Measurements from ENCODE around the gene FAM53B.

FAM53B gene

DNA sequence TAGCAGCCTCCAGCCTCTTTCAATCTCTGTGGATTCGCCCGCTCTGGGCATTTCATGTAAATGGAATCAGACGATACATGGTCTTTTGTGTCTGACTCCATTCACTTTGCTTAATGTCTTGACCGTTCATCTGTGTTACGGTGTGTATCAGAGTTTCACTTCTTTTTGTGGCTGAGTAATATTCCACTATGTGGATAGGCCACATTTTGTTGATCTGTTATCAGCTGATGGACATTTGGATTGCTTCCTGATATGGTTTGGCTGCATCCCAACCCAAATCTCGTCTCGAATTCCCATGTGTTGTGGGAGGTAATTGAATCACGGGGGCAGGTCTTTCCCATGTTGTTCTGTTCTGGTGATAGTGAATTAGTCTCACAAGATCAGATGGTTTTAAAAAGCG lies 173.5 kb downstream of the FAM53B start:
- in situ Hi-C loops (cut with HindIII; ENCODE audit: low sequenced_read_pairs) = no loop called here

DNA sequence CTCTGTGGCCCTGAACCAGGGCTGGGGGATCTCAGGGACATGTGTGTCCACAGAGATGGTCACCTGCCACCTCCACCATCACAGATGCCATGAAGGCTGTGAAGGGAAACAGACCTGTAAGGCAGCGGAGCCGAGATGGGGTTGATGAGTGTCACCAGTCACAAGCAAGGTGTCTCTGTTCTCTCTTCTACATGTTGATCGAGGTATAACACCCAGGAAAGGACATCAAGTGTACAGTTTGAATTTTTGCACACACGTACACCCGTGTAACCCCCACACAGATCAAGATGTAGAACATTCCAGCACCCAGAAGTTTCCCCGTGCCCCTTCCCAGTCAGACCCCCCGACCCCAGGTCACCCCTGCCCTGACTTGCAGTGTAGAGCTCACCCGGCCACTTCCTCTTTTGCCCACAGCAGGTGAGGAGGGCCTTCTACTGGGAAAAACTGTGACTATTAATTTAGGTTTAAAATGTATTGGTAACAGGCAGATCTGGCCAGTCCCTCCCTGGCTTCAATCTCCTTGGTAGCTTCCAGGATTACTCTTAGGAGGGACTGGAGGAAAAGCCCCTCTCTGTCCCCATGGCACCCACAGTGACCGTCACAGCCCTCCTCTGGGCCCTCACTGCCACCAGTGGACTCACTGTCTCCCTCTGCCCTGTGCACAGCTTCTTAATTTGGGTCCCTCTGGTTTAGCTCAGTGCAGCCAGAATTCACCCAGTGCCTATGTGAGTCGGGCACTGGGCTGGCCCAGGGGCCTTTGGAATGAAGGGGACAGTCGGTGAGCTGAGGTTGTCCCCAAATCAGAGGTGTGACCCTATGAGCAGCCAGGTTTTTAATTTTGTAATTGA lies 174.3 kb downstream of the FAM53B start:
- in situ Hi-C loops (cut with HindIII; ENCODE audit: low sequenced_read_pairs) = no loop called here
